SU-DHL-6 (cell line): ENCODE data around the gene CADM2.
"Not testable (repeated sequence)": the region's sequence is repeated elsewhere in the genome, so short reads cannot be mapped to it uniquely, and the experiment has no call there.

Experiments used
- H2AFZ ChIP-seq: fragments of 200-600 bp; sonication (generic); 2 replicates; pipeline ENCODE4 v1.6.1; 2014; ENCODE audit warnings: low read depth, mild to moderate bottlenecking, moderate library complexity, mixed read lengths, antibody characterized with exemption, low read length; ENCODE audit not compliant: severe bottlenecking
- H3F3A ChIP-seq: fragments of 200-600 bp; shearing (Covaris generic); 2 replicates; pipeline ENCODE4 v1.6.0; 2016; ENCODE audit warnings: antibody characterized with exemption, mild to moderate bottlenecking; ENCODE audit not compliant: insufficient read depth
- H3K27ac ChIP-seq: fragments of 200-600 bp; sonication (generic); 2 replicates; pipeline ENCODE4 v1.5.1; 2016; ENCODE audit warnings: low read depth, mild to moderate bottlenecking, low read length, moderate library complexity, mixed read lengths
- H3K27me3 ChIP-seq: fragments of 200-600 bp; sonication (generic), shearing (Covaris generic); 2 replicates; pipeline ENCODE4 v1.6.0; 2014; ENCODE audit warnings: mild to moderate bottlenecking, low read length
- H3K36me3 ChIP-seq: fragments of 200-600 bp; sonication (generic); 2 replicates; pipeline ENCODE4 v1.6.1; 2014; ENCODE audit warnings: mild to moderate bottlenecking, low read length, mixed read lengths
- H3K4me2 ChIP-seq: fragments of 300-600, 200-600 bp; shearing (Covaris generic), sonication (generic); 2 replicates; pipeline ENCODE4 v1.6.0; 2014; ENCODE audit warnings: low read length, low read depth, mild to moderate bottlenecking; ENCODE audit not compliant: poor library complexity, severe bottlenecking
- H3K4me3 ChIP-seq: fragments of 200-600 bp; sonication (generic); 2 replicates; pipeline ENCODE4 v1.5.1; 2014; ENCODE audit warnings: antibody characterized with exemption, low read length, mild to moderate bottlenecking, mixed read lengths; ENCODE audit not compliant: insufficient read depth, poor library complexity, severe bottlenecking
- H3K79me2 ChIP-seq: fragments of 200-600 bp; sonication (generic); 2 replicates; pipeline ENCODE4 v1.6.1; 2014; ENCODE audit warnings: mild to moderate bottlenecking, low read length, moderate library complexity; ENCODE audit not compliant: insufficient read depth
- H3K9ac ChIP-seq: fragments of 200-600 bp; sonication (generic); 2 replicates; pipeline ENCODE4 v1.7.0; 2014; ENCODE audit warnings: mild to moderate bottlenecking, low read length
- H3K9me2 ChIP-seq: fragments of 200-600 bp; sonication (generic); replicated peaks from 2 replicates; pipeline ENCODE4 v1.6.1; 2014; ENCODE audit warnings: low read length; ENCODE audit not compliant: insufficient read depth
- H3K9me3 ChIP-seq: fragments of 200-600 bp; sonication (generic); 2 replicates; pipeline ENCODE4 v1.6.1; 2014; ENCODE audit warnings: low read length, mixed read lengths; ENCODE audit not compliant: insufficient read depth
- H4K20me1 ChIP-seq: fragments of 200-600 bp; sonication (generic); 2 replicates; pipeline ENCODE4 v1.6.1; 2014; ENCODE audit warnings: low read depth, mild to moderate bottlenecking, antibody characterized with exemption, low read length, moderate library complexity, mixed read lengths
- EZH2phosphoT487 ChIP-seq: fragments of 200-600 bp; sonication (generic), shearing (Covaris generic); conservative IDR thresholded peaks from 2 replicates; pipeline ENCODE4 v1.6.1; 2018; ENCODE audit warnings: mild to moderate bottlenecking, antibody characterized with exemption, low read length, moderate library complexity, mixed read lengths
- TF ChIP-seq, protein P1 (sequence below): fragments of 200-600 bp; sonication (generic); IDR thresholded peaks from one replicate; pipeline ENCODE4 v1.5.1; 2017; ENCODE audit warnings: antibody characterized with exemption, mild to moderate bottlenecking, low read length, moderate library complexity; ENCODE audit not compliant: insufficient read depth, poor library complexity, severe bottlenecking

The CADM2 gene

DNA sequence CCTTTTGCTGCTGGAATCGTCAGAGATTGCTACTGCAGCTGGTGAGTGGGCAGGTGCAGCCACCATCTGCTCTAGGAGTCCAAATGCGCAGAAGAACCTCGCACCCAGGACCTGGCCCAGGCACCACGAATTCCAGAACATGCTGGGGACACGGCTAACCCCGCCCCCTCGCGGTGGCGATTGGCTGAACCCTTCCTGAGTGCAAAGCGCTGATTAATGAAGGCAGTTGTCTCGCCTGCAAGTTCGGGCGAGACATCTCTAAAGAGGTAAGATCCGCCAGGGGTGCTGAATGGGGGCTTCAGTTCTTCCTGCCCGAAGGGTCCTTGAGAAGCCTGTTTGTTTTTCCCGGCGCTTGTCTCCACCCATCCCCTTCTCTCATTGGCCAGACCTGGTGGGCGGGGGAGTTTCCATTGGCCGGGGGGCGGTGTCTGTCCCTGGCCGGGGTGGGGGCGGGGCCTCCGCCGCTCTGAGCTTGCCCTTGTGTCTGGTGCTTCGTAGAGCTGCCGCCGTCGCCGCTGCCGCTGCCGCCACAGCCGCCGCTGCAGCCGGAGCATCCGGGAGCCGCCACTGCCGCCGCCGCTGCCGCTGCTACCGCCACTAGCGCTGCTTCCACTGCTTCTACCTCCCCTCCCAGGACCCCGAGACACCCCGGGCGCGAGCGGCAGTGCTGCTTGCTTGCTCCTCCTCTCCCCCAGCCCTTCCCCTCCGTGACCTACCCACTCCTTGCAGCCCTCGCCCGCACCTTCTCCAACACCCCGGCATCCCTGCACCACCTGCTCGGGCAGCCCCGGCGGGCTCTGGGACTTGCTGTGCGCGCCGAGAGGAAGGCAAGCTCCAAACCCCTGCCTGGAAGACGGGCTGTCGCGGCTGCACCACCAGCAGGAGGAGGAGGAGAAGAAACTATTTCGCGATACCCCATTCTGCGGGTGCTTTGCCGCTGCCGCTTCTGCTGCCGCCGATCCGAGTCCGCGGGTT is at the start of gene CADM2:
TSS of gene CADM2 (plus strand) at position 495 of the 975 bp plus-strand sequence.
- Histone ChIP-seq H3K4me2 (no peak within 1 kb of the TSS), H3K9me2 (no peaks in the 10 kb centered on the region), H3K27me3 (no peaks in the 10 kb centered on the region), H3K36me3 (no peaks in the 10 kb centered on the region), H2AFZ (no peak within 1 kb of the TSS), H3K4me3 (no peak within 1 kb of the TSS), H3F3A (no peaks in the 10 kb centered on the region), H3K79me2 (no peaks in the 10 kb centered on the region), H3K9me3 (no peaks in the 10 kb centered on the region), H3K27ac (no peak within 1 kb of the TSS), H3K9ac (no peak within 1 kb of the TSS), H4K20me1 (no peaks in the 10 kb centered on the region)
- TF ChIP-seq EZH2phosphoT487, result no peak
- TF ChIP-seq, protein P1, sequence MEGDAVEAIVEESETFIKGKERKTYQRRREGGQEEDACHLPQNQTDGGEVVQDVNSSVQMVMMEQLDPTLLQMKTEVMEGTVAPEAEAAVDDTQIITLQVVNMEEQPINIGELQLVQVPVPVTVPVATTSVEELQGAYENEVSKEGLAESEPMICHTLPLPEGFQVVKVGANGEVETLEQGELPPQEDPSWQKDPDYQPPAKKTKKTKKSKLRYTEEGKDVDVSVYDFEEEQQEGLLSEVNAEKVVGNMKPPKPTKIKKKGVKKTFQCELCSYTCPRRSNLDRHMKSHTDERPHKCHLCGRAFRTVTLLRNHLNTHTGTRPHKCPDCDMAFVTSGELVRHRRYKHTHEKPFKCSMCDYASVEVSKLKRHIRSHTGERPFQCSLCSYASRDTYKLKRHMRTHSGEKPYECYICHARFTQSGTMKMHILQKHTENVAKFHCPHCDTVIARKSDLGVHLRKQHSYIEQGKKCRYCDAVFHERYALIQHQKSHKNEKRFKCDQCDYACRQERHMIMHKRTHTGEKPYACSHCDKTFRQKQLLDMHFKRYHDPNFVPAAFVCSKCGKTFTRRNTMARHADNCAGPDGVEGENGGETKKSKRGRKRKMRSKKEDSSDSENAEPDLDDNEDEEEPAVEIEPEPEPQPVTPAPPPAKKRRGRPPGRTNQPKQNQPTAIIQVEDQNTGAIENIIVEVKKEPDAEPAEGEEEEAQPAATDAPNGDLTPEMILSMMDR, result no peak

DNA sequence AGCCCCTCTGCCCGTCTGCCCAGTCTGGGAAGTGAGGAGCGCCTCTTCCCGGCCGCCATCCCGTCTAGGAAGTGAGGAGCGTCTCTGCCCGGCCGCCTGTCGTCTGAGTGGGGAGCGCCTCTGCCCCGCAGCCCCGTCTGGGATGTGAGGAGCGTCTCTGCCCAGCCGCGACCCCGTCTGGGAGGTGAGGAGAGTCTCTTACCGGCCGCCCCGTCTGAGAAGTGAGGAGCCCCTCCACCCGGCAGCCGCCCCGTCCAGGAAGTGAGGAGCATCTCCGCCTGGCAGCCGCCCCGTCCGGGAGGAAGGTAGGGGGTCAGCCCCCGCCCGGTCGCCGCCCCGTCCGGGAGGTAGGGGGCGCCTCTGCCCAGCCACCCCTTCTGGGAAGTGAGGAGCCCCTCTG is 40.2 kb upstream of the CADM2 start:
- H3K4me2 ChIP-seq, H3K27me3 ChIP-seq, H3K9me3 ChIP-seq, H3K36me3 ChIP-seq, H3K79me2 ChIP-seq, H3F3A ChIP-seq, H4K20me1 ChIP-seq, H3K9me2 ChIP-seq, H2AFZ ChIP-seq, H3K27ac ChIP-seq, H3K4me3 ChIP-seq, H3K9ac ChIP-seq: not testable (repeated sequence)

DNA sequence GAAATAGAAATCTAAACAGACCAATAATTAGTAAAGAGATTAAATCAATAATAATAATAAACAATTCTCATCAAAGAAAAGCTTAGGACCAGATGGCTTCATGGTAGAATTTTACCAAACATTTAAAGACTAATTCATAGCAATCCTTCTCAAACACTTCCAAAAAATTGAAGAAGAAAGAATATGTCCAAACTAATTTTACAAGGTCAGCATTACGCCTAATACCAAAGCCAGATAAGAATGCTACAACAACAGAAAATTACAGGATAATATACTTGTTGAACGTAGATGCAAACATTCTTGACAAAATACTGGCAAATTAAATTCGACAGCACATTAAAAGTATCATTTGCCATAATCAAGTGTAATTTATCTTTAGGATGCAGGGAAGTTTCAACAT is 36.1 kb upstream of the CADM2 start:
- Histone ChIP-seq H3K79me2 (no peaks in the 10 kb centered on the region), H3K27me3 (no peaks in the 10 kb centered on the region), H3K9ac (no peak overlapping the region)

More for the DNA sequence above, 36.1 kb upstream of the CADM2 start:
- no peak for TF ChIP-seq EZH2phosphoT487
- TF ChIP-seq, protein P1, result no peak
- Histone ChIP-seq H3K36me3 (peaks cover 3% of the 10 kb centered on the region; the same call in 1 of the 2 replicates), H3K4me2 (no peak overlapping the region), H3K27ac (no peak overlapping the region), H3F3A (no peaks in the 10 kb centered on the region), H4K20me1 (no peaks in the 10 kb centered on the region), H3K9me2 (no peaks in the 10 kb centered on the region), H3K4me3 (no peak overlapping the region), H2AFZ (no peak overlapping the region), H3K9me3 (no peaks in the 10 kb centered on the region)
